GM21717 (cell line): Measurements from ENCODE around the gene ADAM11.

Experiments used
- ATAC-seq: cut with Tn5 transposase; IDR thresholded peaks from one replicate; pipeline ENCODE4 v1.9.1; 2021; ENCODE audit warnings: mild to moderate bottlenecking, moderate library complexity; ENCODE audit not compliant: unreplicated experiment

ADAM11 gene

GRCh38 chr17:44775136-44775837 lies 16.5 kb downstream of the ADAM11 start:
- ATAC-seq: peak; percentile 79

- ATAC-seq: no peak
Observed at GRCh38 chr17:44775838-44776621, 17.2 kb downstream of the ADAM11 start.

GRCh38 chr17:44776628-44777393 lies 18.0 kb downstream of the ADAM11 start:
- ATAC-seq: no peak

GRCh38 chr17:44777394-44778348 lies 18.9 kb downstream of the ADAM11 start:
- no peak for ATAC-seq

- no peak for ATAC-seq
Observed at GRCh38 chr17:44778656-44779210, 19.9 kb downstream of the ADAM11 start.

GRCh38 chr17:44779211-44780025 lies 20.6 kb downstream of the ADAM11 start:
- ATAC-seq: no peak

- no peak for ATAC-seq
Observed at GRCh38 chr17:44780161-44780560, 21.4 kb downstream of the ADAM11 start.

- no peak for ATAC-seq
Observed at GRCh38 chr17:44780845-44781480, 22.2 kb downstream of the ADAM11 start.

- no peak for ATAC-seq
Observed at GRCh38 chr17:44781551-44782325, 22.9 kb downstream of the ADAM11 start.

GRCh38 chr17:44782326-44782850 lies 23.6 kb downstream of the ADAM11 start:
- no peak for ATAC-seq

- ATAC-seq: no peak
Observed at GRCh38 chr17:44785921-44786320, 27.1 kb downstream of the ADAM11 start.

GRCh38 chr17:44786551-44787081 lies 27.8 kb downstream of the ADAM11 start:
- ATAC-seq: no peak

- ATAC-seq: no peak
Observed at GRCh38 chr17:44787271-44787940, 28.6 kb downstream of the ADAM11 start.

- ATAC-seq: no peak
Observed at GRCh38 chr17:44788139-44788538, 29.4 kb downstream of the ADAM11 start.

GRCh38 chr17:44792276-44792675 lies 33.5 kb downstream of the ADAM11 start:
- no peak for ATAC-seq

- no peak for ATAC-seq
Observed at GRCh38 chr17:44793885-44794842, 35.4 kb downstream of the ADAM11 start.
